ENCODE results near the gene CAMKK1.

- TF ChIP-seq, protein P1, sequence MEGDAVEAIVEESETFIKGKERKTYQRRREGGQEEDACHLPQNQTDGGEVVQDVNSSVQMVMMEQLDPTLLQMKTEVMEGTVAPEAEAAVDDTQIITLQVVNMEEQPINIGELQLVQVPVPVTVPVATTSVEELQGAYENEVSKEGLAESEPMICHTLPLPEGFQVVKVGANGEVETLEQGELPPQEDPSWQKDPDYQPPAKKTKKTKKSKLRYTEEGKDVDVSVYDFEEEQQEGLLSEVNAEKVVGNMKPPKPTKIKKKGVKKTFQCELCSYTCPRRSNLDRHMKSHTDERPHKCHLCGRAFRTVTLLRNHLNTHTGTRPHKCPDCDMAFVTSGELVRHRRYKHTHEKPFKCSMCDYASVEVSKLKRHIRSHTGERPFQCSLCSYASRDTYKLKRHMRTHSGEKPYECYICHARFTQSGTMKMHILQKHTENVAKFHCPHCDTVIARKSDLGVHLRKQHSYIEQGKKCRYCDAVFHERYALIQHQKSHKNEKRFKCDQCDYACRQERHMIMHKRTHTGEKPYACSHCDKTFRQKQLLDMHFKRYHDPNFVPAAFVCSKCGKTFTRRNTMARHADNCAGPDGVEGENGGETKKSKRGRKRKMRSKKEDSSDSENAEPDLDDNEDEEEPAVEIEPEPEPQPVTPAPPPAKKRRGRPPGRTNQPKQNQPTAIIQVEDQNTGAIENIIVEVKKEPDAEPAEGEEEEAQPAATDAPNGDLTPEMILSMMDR (optimal IDR thresholded peaks at IDR 0.05 in 1 of 3, IDR thresholded peaks at IDR 0.05 in 1 of 3, conservative IDR thresholded peaks at IDR 0.05 in 1 of 3; ENCODE audit: extremely low read depth in 1 of 3, insufficient read depth in 2 of 3, low read length in 3 of 3) = no peak
- TF ChIP-seq EZH2 (IDR thresholded peaks at IDR 0.05; ENCODE audit: low read length) = no peak
Observed at GRCh38 chr17:3812284-3812683, 80.6 kb downstream of the CAMKK1 start.

All from keratinocyte (primary cell).